Gastroesophageal sphincter (tissue), 3 donors: ENCODE data around the gene ALPI.

Experiments used
- POLR2AphosphoS5 ChIP-seq: sonication (generic); formaldehyde crosslinking; IDR thresholded peaks from one replicate; pipeline ENCODE4 v1.6.1; 2017; ENCODE audit warnings: antibody characterized with exemption
- TF ChIP-seq, protein P1 (sequence below), 4 experiments: fragments of 200-600 bp in 2 of 4; fragments of 450-650 bp in 2 of 4; sonication (generic) in 1 of 4; IDR thresholded peaks; one replicate each; pipeline ENCODE4 v1.5.1; 2017 to 2019; ENCODE audit warnings: antibody characterized with exemption in 4 of 4, mild to moderate bottlenecking in 2 of 4, moderate library complexity in 2 of 4

DNA sequence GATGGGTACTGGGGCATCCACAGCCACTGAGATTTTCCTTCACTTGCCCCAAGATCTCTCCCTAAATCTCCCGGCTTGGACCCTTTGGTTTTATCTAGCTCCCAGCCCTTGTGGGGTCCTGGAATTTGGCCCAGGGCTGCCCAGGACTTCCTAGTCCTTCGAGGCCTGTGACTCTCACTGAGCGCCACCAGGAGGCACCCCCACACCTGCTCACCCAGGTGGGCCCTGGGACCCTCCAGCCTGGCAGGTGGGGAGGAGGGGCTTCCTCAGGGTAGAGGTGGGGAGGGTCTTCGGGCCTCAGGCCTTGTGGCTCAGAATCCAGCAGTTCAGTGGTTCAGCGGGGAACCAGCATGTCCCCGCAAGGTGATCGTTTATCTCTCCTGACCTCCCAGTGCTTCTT, 52.3 kb downstream of the ALPI start:
- TF ChIP-seq, protein P1, sequence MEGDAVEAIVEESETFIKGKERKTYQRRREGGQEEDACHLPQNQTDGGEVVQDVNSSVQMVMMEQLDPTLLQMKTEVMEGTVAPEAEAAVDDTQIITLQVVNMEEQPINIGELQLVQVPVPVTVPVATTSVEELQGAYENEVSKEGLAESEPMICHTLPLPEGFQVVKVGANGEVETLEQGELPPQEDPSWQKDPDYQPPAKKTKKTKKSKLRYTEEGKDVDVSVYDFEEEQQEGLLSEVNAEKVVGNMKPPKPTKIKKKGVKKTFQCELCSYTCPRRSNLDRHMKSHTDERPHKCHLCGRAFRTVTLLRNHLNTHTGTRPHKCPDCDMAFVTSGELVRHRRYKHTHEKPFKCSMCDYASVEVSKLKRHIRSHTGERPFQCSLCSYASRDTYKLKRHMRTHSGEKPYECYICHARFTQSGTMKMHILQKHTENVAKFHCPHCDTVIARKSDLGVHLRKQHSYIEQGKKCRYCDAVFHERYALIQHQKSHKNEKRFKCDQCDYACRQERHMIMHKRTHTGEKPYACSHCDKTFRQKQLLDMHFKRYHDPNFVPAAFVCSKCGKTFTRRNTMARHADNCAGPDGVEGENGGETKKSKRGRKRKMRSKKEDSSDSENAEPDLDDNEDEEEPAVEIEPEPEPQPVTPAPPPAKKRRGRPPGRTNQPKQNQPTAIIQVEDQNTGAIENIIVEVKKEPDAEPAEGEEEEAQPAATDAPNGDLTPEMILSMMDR (IDR thresholded peaks at IDR 0.05) = no peak
- TF ChIP-seq POLR2AphosphoS5 = no peak
